Middle frontal gyrus (tissue), 1 donor: Measurements from ENCODE around the gene BCL11A.

ENCODE experiments used
- DNase-seq: peaks from one replicate; pipeline ENCODE4 v3.0.0-alpha.2; 2015; ENCODE audit warnings: low spot score; ENCODE audit errors: extremely low spot score

BCL11A gene

GRCh38 chr2:60528281-60529020 is 25.0 kb downstream of the BCL11A start:
- no peak for DNase-seq

DNA sequence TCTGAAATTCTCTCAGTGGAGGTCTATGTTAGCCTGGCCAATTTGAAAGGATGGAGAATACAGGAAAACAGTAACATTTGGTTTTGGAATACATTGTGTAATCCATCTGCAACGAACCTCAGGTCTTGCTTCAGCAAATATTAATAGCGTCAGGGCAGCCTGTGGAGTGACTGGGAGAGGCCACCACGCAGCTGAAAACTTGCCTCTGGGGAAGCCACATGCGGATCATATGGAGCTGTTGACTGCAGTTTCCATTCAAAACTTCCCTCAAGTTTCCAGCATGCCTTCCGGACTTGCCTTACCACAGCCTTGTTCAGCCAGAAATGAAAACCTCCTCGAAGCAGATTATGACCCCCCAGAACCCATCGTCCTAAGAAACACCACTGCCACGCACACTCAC is 25.7 kb downstream of the BCL11A start:
- no peak for DNase-seq

DNA sequence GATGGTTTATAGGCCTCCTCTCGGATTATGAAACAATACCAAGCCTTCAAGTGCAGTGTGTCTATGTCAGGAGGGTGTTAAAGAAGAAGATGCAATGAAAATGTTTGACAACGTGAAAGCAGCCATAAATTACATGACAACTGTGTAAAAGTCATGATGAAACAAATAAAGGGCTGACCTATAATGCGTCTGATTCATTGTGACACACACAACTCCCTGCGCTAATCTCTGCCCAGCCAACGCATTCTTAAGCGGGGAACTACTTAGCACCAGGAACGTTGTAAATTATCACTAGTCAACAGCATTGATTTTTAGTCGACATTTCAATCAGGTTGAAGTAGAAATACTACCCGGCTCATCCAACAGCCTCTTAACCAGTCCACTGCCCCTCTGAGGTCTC is 26.8 kb downstream of the BCL11A start:
- DNase-seq = no peak

- DNase-seq = no peak
Observed at GRCh38 chr2:60525899-60526298, 27.6 kb downstream of the BCL11A start.

DNA sequence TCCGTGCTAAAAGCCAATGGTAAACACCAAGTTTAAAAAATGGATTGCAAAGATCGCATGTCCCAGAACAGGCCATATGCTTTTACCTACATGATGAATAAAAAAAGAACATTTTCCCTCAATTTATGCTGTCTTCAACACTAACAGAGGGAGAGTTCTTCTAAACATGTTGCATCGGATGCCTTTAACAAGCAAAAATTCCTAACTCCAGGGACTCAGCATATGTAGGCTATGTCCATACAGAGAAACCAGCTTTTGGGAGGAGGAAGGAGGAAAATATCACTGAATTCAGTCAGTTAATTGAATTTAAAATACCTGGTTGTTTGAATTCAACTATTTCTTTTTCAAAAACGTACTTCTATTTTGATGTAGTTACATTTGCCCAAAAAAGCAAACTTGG is 28.6 kb downstream of the BCL11A start:
- no peak for DNase-seq

GRCh38 chr2:60523963-60524362 is 29.5 kb downstream of the BCL11A start:
- DNase-seq = no peak

- DNase-seq = no peak
Observed at GRCh38 chr2:60522462-60522861, 31.0 kb downstream of the BCL11A start.

DNA sequence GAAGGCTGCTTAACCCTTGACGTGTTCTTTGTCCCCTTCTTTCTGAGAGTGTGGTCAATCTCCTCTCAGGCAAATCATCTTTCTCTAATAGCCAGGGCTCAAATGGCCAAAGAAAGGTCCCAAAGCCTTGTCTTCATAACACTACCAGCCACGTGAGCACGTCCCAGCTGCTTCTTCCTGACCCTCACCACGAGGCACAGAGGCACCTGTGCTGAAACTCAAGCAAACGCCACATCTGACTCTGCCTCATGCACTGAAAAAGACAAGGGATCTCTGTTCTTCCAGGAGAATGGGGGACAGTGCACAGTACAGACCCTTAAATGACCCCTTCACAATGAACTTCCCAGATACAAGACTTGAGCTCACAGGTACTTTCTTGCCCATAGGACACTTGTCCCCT is 31.8 kb downstream of the BCL11A start:
- DNase-seq = no peak

DNA sequence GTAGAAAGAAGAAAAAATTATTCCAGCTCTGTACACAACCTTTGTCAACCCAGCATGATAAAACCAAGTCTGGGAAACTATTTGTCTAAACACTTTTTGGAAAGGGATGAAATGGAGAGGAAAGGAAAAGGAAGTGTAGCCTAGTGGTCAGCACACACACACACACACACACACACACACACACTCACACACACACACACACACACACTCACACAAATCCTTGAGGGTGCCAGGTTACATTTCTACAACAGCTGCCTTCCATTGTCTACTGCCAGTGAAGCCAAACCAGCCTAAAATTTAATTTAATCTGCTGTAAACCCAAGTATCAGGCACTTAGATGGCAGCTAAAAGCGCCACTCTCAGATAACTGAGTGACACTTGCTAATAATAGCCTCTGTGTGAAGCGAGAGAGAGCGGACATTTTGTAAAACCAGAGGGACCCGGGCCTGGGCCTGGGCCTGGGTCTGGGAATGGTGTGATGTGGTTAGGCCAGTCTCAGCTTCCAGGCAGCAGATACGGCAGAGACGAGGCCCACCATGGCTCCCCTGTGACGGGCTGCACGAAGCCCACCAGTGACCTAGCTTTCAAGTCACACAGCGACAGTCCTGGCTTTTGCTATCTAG is 32.4 kb downstream of the BCL11A start:
- DNase-seq = no peak

- DNase-seq = no peak
Observed at GRCh38 chr2:60520151-60520876, 33.1 kb downstream of the BCL11A start.

DNA sequence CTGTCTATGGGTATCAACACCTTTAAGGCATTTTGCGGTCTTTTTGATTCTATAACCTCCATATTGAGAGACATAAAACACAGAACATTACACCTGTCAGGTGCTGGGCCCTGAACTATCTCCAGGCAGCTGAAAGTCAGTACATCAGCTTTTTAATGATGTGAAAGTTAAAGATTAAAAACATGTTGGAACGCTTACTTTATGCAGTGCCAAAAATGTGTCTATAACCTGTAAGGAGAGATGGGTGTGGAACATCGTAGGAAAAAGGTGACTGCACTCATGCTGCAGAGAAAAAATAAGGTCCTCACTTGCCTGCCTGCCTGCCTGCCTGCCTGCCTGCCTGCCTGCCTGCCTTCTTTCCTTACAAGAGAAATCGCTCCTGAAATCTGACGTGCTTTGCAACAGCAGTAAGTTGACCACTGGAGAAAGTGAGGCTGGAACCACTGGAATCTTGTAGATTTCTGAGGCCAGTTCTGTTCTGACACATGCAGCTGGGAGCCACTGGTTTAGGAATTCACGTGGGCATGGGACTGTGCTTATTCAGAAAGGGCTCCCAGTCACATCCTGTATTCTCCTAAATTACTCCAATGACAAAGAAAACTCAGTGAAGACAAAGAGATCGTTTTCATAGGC is 34.1 kb downstream of the BCL11A start:
- DNase-seq = no peak

DNA sequence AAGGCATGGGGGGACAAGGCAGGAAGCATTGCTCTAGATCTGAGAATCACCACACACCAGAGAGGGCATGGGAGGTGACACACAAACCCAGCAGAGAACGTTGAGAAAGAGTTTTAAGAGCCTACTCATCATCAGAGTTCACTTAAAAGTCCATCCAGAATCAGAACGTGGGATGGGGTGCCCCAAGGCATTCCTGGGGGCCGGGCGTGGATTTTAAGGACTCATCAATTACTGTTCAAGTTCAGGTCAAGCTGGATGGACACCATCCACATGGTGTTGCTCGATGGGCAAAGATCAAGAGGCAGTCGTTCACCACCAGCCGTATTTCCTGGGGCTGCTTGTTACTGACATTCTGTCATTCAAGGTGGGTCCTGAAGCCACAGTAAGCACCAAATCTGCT is 34.9 kb downstream of the BCL11A start:
- DNase-seq = no peak

DNA sequence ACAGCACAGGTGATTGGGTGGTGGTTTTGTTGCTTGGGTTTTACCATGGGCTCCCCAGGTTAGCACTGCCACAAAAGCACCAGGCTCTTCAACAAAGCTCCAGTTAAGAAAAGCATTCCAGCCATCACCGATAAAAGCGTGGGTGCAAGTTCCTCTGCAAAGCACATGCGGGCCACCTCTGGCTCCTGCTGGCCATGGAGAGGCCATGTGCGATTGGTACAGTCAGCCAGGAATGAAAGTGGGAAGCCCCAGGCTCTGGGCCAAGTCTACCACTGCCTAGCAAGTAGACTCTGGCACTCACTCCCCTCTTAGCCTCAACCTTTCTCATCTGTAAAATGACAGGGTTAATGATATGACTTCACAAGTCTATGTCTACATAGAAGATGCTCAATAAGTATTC is 36.0 kb downstream of the BCL11A start:
- DNase-seq = no peak

DNA sequence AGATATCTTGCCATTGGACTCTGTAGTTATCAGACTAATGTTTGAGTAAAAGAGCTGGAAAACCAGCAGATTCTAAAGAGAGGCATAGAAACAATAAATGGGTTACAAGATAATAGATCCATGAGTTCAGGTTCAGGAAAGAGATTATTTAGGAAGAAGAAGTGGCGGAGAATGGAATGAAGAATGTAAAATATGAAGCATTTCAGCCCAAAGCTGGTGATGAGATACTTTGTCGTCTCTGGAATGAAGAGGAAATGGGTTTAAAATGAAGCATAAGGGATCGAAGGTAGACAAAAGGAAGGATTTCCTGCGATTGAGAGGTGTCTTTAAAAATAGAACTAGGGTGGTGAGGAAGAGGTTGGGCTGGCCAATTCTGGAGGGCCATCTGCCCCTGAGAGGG is 36.6 kb downstream of the BCL11A start:
- no peak for DNase-seq

- no peak for DNase-seq
Observed at GRCh38 chr2:60516383-60516811, 37.1 kb downstream of the BCL11A start.

DNA sequence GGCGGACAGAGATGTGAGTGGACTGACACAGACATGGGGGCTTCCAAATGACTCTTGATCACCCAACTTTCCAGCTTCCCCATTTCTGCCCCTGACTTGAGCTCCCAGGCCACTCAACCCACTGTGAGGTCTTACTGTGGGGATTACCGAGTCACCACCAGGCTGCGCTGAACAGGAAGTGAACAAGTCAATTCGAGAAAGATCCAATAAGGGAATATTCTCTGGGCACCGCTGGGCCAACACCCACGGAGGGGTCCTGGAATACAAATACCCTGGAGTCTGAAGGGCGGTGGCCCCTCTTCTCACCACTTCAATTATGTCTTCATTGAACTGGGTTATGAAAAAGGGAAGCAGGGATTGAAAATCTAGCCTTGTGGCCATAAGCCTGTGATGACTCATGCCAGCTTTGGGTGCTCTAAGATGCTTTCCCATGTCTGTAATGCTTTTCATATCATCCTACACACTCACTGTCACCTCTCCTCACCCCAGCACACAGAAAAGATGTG is 37.7 kb downstream of the BCL11A start:
- no peak for DNase-seq

- DNase-seq = no peak
Observed at GRCh38 chr2:60513996-60514395, 39.5 kb downstream of the BCL11A start.

DNA sequence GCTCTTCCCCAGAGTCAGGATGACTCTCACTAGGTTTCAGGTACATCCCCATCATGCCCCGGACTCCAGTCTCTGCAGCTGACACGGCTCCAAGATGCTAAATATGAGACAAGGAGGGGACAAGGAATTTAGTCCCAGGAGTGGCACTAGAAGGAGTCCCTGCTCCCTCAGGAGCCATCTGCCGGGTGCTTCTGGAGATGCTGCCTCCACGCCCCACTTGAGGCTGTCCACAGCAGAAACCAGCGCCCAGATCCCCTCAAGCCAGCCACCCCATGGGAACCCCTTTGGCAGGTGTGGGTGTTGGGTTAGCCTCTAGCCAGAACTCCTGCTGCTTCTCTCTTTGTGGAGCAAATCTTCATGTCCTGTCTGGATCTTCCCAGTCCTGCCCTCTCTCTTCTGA is 40.3 kb downstream of the BCL11A start:
- DNase-seq = no peak

DNA sequence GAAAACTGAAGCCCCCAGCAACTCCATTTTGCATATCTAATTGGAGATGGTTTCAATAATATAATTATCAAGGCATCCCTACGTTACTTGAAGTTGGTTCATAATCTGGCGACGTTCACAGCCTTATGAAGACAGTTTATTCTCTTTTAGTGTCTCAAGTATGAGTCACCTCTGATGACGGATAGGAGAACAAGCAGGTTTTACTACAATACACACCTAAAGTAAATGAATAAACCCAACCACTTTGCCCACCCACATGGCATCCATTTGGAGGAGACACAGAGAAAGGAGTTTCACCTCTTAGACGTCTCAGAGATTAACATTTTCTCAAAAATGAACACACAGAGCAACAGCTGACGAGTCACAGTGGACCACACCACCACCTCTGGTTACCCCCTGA is 40.8 kb downstream of the BCL11A start:
- DNase-seq = no peak

- DNase-seq = no peak
Observed at GRCh38 chr2:60512062-60512622, 41.3 kb downstream of the BCL11A start.

- DNase-seq = no peak
Observed at GRCh38 chr2:60510713-60511112, 42.7 kb downstream of the BCL11A start.

DNA sequence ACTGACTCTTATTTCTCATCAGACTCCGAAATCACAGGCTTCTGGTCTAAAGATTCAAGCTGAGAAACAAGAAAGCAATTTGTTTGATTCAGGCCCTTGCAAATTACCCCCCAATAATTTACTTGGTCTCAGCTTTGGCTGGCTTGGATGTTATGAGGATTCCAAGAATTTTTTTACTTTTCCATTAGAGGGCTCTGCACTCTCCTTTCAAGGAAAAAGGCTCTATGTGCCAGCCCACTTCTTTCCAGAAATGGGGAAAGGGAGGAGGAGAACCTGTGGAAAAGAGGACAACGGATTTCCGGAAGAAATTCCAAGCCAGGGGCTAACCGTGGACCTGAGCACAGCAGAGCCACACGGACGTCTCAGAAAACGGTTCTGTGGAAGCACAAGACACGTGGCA is 44.4 kb downstream of the BCL11A start:
- DNase-seq = no peak
